HepG2 (cell line): ENCODE measurements around the gene SPTBN4. TPM values are rescaled to one million over a fixed set of nuclear protein-coding genes. Genes with fewer than 3 reads are reported as not detected.

ENCODE experiments used
- ARHGAP35 ChIP-seq: sonication (generic); formaldehyde crosslinking; IDR thresholded peaks from 2 replicates; pipeline ENCODE4 v1.9.0; 2022; ENCODE audit warnings: mild to moderate bottlenecking, inconsistent platforms, moderate library complexity, missing genetic modification reagents, borderline replicate concordance
- CEBPZ ChIP-seq: IDR thresholded peaks from 2 replicates; pipeline ENCODE4 v1.6.1; 2012; ENCODE audit warnings: low read length, improper control_type of control experiment
- GABPB1 ChIP-seq: IDR thresholded peaks from 2 replicates; pipeline ENCODE4 v1.6.1; 2016; ENCODE audit warnings: mild to moderate bottlenecking, missing genetic modification reagents, moderate library complexity, missing compliant biosample characterization
- HNF4A ChIP-seq: sonication (generic); formaldehyde crosslinking; IDR thresholded peaks from 2 replicates; pipeline ENCODE4 v1.4.0; 2020; ENCODE audit warnings: missing genetic modification reagents
- MBD4 ChIP-seq: IDR thresholded peaks from 2 replicates; pipeline ENCODE4 v1.6.1; 2012; ENCODE audit warnings: low read length, inconsistent platforms, borderline replicate concordance
- MIXL1 ChIP-seq: IDR thresholded peaks from 2 replicates; pipeline ENCODE4 v1.6.1; 2016
- MTF1 ChIP-seq: sonication (generic); formaldehyde crosslinking; IDR thresholded peaks from 2 replicates; pipeline ENCODE4 v1.5.0; 2020; ENCODE audit warnings: missing genetic modification reagents
- PITX1 ChIP-seq: sonication (generic); formaldehyde crosslinking; IDR thresholded peaks from 2 replicates; pipeline ENCODE4 v1.5.1; 2020; ENCODE audit warnings: mild to moderate bottlenecking, missing genetic modification reagents
- RNF2 ChIP-seq: fragments of 450-650 bp; conservative IDR thresholded peaks from 2 replicates; pipeline ENCODE4 v1.6.1; 2016; ENCODE audit warnings: low read depth
- TFE3 ChIP-seq: IDR thresholded peaks from 2 replicates; pipeline ENCODE4 v1.6.1; 2016
- ZBTB14 ChIP-seq: sonication (generic); formaldehyde crosslinking; IDR thresholded peaks from 2 replicates; pipeline ENCODE4 v1.4.0; 2020; ENCODE audit warnings: missing genetic modification reagents
- ZBTB37 ChIP-seq: sonication (generic); formaldehyde crosslinking; IDR thresholded peaks from 2 replicates; pipeline ENCODE4 v1.4.0; 2020; ENCODE audit warnings: mild to moderate bottlenecking, missing genetic modification reagents
- ZFP37 ChIP-seq: sonication (generic); formaldehyde crosslinking; IDR thresholded peaks from 2 replicates; pipeline ENCODE4 v1.4.0; 2020; ENCODE audit warnings: missing genetic modification reagents, borderline replicate concordance
- ZFP62 ChIP-seq: sonication (generic); formaldehyde crosslinking; IDR thresholded peaks from 2 replicates; pipeline ENCODE4 v1.4.0; 2020; ENCODE audit warnings: missing genetic modification reagents
- ZIK1 ChIP-seq: sonication (generic); formaldehyde crosslinking; IDR thresholded peaks from 2 replicates; pipeline ENCODE4 v1.5.0; 2020; ENCODE audit warnings: mild to moderate bottlenecking, low read depth, missing genetic modification reagents, borderline replicate concordance
- ZNF619 ChIP-seq: sonication (generic); formaldehyde crosslinking; IDR thresholded peaks from 2 replicates; pipeline ENCODE4 v1.4.0; 2020; ENCODE audit warnings: mild to moderate bottlenecking, missing genetic modification reagents
- ZNF777 ChIP-seq: sonication (generic); formaldehyde crosslinking; IDR thresholded peaks from 2 replicates; pipeline ENCODE4 v1.4.0; 2020; ENCODE audit warnings: missing genetic modification reagents
- polyA plus RNA-seq, 8 experiments: library from polyadenylated mRNA; depleted of rRNA in 3 of 8; stranded (reverse) in 7 of 8; unstranded in 1 of 8; fragments of >200 nt; fragmentation: Illumina TruSeq in 4 of 8; extraction: Trizol in 4 of 8; gene quantifications; 2 replicates each; pipeline versions ENCODE4 v1.2.1 to v1.2.3, GENCODE V29; 2011 to 2016; ENCODE audit warnings: low read depth in 4 of 8, missing spikeins in 1 of 8, mixed read lengths in 1 of 8; ENCODE audit not compliant: insufficient read depth in 1 of 8
- total RNA-seq, 5 experiments: library from RNA; depleted of rRNA; stranded (reverse); fragments of >200 nt; fragmentation: Illumina TruSeq; extraction: Trizol; gene quantifications; 2 replicates each; pipeline ENCODE4 v1.2.3, GENCODE V29; 2016; ENCODE audit warnings: low read depth in 1 of 5
- TF ChIP-seq, protein P1 (sequence below): IDR thresholded peaks from 2 replicates; pipeline ENCODE4 v1.6.1; 2016; ENCODE audit warnings: missing biosample characterization, missing genetic modification reagents, low read depth
- TF ChIP-seq, protein P2 (sequence below): sonication (generic); formaldehyde crosslinking; IDR thresholded peaks from 2 replicates; pipeline ENCODE4 v1.4.0; 2020; ENCODE audit warnings: mild to moderate bottlenecking, low read depth, missing genetic modification reagents

The SPTBN4 gene
- total and polyA plus RNA-seq, 2 of the 13 experiments (the other 11 are each of a cell fraction or from before 2014, with no cell fraction given) = 0.11 TPM

- TF ChIP-seq ZBTB37 (CRISPR knock-in tag) (no peak), CEBPZ (no peak), ZNF619 (CRISPR knock-in tag) (peak; percentile 44; the same call in 1 of the 2 replicates), MIXL1 (CRISPR knock-in tag) (no peak), ZBTB14 (CRISPR knock-in tag) (peak; percentile 96), ZNF777 (CRISPR knock-in tag) (peak; percentile 85), PITX1 (CRISPR knock-in tag) (peak; percentile 12; the same call in 1 of the 2 replicates), TFE3 (CRISPR knock-in tag) (no peak), RNF2 (0 out of 2 replicates have a peak, but pooled peaks have one; percentile 60), HNF4A (no peak), ZFP62 (CRISPR knock-in tag) (no peak), GABPB1 (CRISPR knock-in tag) (peak; percentile 82; the same call in 1 of the 2 replicates), ARHGAP35 (CRISPR knock-in tag) (0 out of 2 replicates have a peak, but pooled peaks have one; percentile 19), ZIK1 (no peak), MBD4 (no peak), MTF1 (no peak), ZFP37 (no peak)
- TF ChIP-seq, protein P1, sequence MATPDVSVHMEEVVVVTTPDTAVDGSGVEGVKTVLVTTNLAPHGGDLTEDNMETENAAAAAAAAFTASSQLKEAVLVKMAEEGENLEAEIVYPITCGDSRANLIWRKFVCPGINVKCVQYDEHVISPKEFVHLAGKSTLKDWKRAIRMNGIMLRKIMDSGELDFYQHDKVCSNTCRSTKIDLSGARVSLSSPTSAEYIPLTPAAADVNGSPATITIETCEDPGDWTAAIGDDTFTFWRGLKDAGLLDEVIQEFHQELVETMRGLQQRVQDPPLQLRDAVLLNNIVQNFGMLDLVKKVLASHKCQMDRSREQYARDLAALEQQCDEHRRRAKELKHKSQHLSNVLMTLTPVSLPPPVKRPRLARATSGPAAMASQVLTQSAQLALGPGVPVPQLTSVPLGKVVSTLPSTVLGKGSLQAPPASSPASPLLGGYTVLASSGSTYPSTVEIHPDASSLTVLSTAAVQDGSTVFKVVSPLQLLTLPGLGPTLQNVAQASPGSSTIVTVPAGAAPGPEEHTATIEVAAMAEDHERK (CRISPR knock-in tag) = no peak
- TF ChIP-seq, protein P2, sequence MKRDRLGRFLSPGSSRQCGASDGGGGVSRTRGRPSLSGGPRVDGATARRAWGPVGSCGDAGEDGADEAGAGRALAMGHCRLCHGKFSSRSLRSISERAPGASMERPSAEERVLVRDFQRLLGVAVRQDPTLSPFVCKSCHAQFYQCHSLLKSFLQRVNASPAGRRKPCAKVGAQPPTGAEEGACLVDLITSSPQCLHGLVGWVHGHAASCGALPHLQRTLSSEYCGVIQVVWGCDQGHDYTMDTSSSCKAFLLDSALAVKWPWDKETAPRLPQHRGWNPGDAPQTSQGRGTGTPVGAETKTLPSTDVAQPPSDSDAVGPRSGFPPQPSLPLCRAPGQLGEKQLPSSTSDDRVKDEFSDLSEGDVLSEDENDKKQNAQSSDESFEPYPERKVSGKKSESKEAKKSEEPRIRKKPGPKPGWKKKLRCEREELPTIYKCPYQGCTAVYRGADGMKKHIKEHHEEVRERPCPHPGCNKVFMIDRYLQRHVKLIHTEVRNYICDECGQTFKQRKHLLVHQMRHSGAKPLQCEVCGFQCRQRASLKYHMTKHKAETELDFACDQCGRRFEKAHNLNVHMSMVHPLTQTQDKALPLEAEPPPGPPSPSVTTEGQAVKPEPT (CRISPR knock-in tag) = no peak
Measured at GRCh38 chr19:40605216-40605971, 138.6 kb downstream of the SPTBN4 start (continued).
